Keratinocyte (primary cell): ENCODE measurements around the gene SIGLEC15.
A peak's percentile ranks its signal among the peaks of the same experiment; 100 is the strongest.

Experiments used
- EZH2 ChIP-seq: IDR thresholded peaks from one replicate; pipeline ENCODE4 v1.6.1; 2012; ENCODE audit warnings: inconsistent platforms, mild to moderate bottlenecking, low read length, moderate library complexity
- TF ChIP-seq, protein P1 (sequence below), 3 experiments: IDR thresholded peaks in 1 of 3; conservative IDR thresholded peaks in 1 of 3; optimal IDR thresholded peaks in 1 of 3; 2 replicates in 2 of 3; 3 replicates in 1 of 3; pipeline versions ENCODE3 to v1.5.1; 2011; ENCODE audit warnings: low read length in 3 of 3, mild to moderate bottlenecking in 3 of 3, moderate library complexity in 2 of 3, control low read depth in 1 of 3, inconsistent platforms in 1 of 3; ENCODE audit not compliant: insufficient read depth in 2 of 3; ENCODE audit errors: extremely low read depth in 1 of 3

DNA sequence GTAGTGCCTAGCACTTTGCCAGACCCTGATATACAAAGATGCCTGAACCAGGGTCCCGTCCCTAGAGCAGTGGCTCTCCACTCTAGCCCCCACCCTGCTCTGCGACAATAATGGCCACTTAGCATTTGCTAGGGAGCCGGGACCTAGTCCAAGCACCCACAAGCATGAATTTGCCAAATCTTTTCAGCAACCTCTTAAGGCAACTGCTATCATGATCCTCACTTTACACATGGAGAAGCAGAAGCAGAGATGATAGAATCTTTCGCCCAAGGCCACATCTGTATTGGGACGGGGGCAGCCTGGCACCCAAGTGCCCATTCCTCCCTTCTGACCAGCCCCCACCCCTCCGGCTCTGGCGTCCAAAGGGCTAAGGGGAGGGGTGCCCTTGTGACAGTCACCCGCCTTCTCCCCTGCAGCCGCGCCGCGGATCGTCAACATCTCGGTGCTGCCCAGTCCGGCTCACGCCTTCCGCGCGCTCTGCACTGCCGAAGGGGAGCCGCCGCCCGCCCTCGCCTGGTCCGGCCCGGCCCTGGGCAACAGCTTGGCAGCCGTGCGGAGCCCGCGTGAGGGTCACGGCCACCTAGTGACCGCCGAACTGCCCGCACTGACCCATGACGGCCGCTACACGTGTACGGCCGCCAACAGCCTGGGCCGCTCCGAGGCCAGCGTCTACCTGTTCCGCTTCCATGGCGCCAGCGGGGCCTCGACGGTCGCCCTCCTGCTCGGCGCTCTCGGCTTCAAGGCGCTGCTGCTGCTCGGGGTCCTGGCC, 13.0 kb downstream of the SIGLEC15 start:
- TF ChIP-seq, protein P1, sequence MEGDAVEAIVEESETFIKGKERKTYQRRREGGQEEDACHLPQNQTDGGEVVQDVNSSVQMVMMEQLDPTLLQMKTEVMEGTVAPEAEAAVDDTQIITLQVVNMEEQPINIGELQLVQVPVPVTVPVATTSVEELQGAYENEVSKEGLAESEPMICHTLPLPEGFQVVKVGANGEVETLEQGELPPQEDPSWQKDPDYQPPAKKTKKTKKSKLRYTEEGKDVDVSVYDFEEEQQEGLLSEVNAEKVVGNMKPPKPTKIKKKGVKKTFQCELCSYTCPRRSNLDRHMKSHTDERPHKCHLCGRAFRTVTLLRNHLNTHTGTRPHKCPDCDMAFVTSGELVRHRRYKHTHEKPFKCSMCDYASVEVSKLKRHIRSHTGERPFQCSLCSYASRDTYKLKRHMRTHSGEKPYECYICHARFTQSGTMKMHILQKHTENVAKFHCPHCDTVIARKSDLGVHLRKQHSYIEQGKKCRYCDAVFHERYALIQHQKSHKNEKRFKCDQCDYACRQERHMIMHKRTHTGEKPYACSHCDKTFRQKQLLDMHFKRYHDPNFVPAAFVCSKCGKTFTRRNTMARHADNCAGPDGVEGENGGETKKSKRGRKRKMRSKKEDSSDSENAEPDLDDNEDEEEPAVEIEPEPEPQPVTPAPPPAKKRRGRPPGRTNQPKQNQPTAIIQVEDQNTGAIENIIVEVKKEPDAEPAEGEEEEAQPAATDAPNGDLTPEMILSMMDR (optimal IDR thresholded peaks at IDR 0.05 in 1 of 3, IDR thresholded peaks at IDR 0.05 in 1 of 3, conservative IDR thresholded peaks at IDR 0.05 in 1 of 3; ENCODE audit: extremely low read depth in 1 of 3, insufficient read depth in 2 of 3, low read length in 3 of 3) = no peak
- peak; percentile 62 for TF ChIP-seq EZH2
